Measurements from ENCODE around the gene SMG9. TPM values are rescaled to one million over a fixed set of nuclear protein-coding genes. Genes with fewer than 3 reads are reported as not detected.

The SMG9 gene
- total and polyA plus RNA-seq, 2 donors from 2014 or later = 25.1 to 34.6 TPM

- no peak for DNase-seq
Measured at GRCh38 chr19:43724896-43725295, 29.9 kb downstream of the SMG9 start.

DNA sequence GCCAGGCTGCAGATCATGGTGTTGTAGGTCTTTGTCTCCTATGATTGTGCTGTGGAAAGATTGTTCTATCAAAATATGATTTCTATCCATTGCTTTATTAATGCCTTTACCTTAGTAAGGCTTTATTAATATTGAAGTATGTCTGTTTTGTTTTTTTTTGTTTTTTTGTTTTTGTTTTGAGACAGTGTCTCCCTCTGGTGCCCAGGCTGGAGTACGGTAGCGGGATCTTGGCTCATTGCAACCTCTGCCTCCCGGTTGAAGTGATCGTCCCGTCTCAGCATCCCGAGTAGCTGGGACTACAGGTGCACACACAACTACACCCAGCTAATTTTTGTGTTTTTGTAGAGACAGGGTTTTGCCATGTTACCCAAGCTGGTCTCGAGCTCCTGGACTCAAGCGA is 31.2 kb downstream of the SMG9 start:
- H3K36me3 ChIP-seq (ENCODE audit: control insufficient read depth in 2 of 3, insufficient read depth in 3 of 3, low read length in 3 of 3) = no peaks in the 10 kb centered on the region
- DNase-seq = no peak
- TF ChIP-seq, protein P1, sequence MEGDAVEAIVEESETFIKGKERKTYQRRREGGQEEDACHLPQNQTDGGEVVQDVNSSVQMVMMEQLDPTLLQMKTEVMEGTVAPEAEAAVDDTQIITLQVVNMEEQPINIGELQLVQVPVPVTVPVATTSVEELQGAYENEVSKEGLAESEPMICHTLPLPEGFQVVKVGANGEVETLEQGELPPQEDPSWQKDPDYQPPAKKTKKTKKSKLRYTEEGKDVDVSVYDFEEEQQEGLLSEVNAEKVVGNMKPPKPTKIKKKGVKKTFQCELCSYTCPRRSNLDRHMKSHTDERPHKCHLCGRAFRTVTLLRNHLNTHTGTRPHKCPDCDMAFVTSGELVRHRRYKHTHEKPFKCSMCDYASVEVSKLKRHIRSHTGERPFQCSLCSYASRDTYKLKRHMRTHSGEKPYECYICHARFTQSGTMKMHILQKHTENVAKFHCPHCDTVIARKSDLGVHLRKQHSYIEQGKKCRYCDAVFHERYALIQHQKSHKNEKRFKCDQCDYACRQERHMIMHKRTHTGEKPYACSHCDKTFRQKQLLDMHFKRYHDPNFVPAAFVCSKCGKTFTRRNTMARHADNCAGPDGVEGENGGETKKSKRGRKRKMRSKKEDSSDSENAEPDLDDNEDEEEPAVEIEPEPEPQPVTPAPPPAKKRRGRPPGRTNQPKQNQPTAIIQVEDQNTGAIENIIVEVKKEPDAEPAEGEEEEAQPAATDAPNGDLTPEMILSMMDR (IDR thresholded peaks at IDR 0.05; ENCODE audit: borderline replicate concordance, extremely low read depth, insufficient read depth) = peak; percentile 17
- no peak overlapping the region for H3K27ac ChIP-seq (ENCODE audit: low read depth in 2 of 2, low read length in 2 of 2)
- FAIRE-seq = no peak
- H3K9ac ChIP-seq (ENCODE audit: low read length in 3 of 3) = no peak overlapping the region
- no peaks in the 10 kb centered on the region for H3K4me1 ChIP-seq (ENCODE audit: control insufficient read depth in 2 of 3, insufficient read depth in 2 of 3, low read depth in 1 of 3, low read length in 3 of 3)
- no peaks in the 10 kb centered on the region for H3K9me3 ChIP-seq (ENCODE audit: control insufficient read depth in 2 of 3, insufficient read depth in 1 of 3, low read length in 3 of 3)
- intact Hi-C loops (cut with DNase I) = no loop called here
- H3K4me3 ChIP-seq (ENCODE audit: low read length in 3 of 3) = no peak overlapping the region
- no peaks in the 10 kb centered on the region for H3K27me3 ChIP-seq (ENCODE audit: control insufficient read depth, insufficient read depth, low read length)

More at GRCh38 chr19:43724896-43725295, 29.9 kb downstream of the SMG9 start:
- H3K36me3 ChIP-seq (ENCODE audit: control insufficient read depth in 2 of 3, insufficient read depth in 3 of 3, low read length in 3 of 3) = no peaks in the 10 kb centered on the region
- H3K4me1 ChIP-seq (ENCODE audit: control insufficient read depth in 2 of 3, insufficient read depth in 2 of 3, low read depth in 1 of 3, low read length in 3 of 3) = no peaks in the 10 kb centered on the region
- H3K9ac ChIP-seq (ENCODE audit: low read length in 3 of 3) = no peak overlapping the region
- intact Hi-C loops (cut with DNase I) = no loop called here
- H3K9me3 ChIP-seq (ENCODE audit: control insufficient read depth in 2 of 3, insufficient read depth in 1 of 3, low read length in 3 of 3) = no peaks in the 10 kb centered on the region
- no peak overlapping the region for H3K27ac ChIP-seq (ENCODE audit: low read depth in 2 of 2, low read length in 2 of 2)
- H3K27me3 ChIP-seq (ENCODE audit: control insufficient read depth, insufficient read depth, low read length) = no peaks in the 10 kb centered on the region
- no peak for FAIRE-seq
- TF ChIP-seq, protein P1 (IDR thresholded peaks at IDR 0.05; ENCODE audit: borderline replicate concordance, extremely low read depth, insufficient read depth) = no peak
- no peak overlapping the region for H3K4me3 ChIP-seq (ENCODE audit: low read length in 3 of 3)

DNA sequence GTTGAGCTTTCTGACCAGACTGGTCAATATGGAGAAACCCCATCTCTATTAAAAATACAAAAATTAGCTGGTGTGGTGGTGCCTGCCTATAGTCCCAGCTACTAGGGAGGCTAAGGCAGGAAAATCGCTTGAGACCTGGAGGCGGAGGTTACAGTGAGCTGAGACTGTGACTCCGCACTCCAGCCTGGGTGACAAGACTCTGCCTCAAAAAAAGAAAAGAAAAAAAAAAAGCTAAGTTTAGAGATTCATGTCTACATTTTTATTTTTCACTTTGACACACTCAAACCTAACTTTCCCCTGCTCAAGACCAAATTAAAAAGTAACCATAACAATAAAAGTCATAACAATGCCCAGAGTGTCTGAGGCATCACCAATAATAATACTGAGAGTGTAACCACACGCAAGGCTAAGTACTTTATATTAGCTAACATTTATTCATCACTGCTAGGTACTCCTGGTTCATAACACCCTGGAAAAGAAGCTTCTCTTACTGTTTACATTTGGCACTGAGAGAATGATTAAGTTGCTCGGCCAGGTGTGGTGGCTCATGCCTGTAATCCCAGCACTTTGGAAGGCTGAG is 33.2 kb downstream of the SMG9 start:
- Histone ChIP-seq H3K36me3 (ENCODE audit: control insufficient read depth in 2 of 3, insufficient read depth in 3 of 3, low read length in 3 of 3) (no peaks in the 10 kb centered on the region), H3K4me1 (ENCODE audit: control insufficient read depth in 2 of 3, insufficient read depth in 2 of 3, low read depth in 1 of 3, low read length in 3 of 3) (no peaks in the 10 kb centered on the region), H3K9me3 (ENCODE audit: control insufficient read depth in 2 of 3, insufficient read depth in 1 of 3, low read length in 3 of 3) (no peaks in the 10 kb centered on the region), H3K4me3 (ENCODE audit: low read length in 3 of 3) (no peak overlapping the region), H3K27me3 (ENCODE audit: control insufficient read depth, insufficient read depth, low read length) (no peaks in the 10 kb centered on the region), H3K27ac (ENCODE audit: low read depth in 2 of 2, low read length in 2 of 2) (no peak overlapping the region), H3K9ac (ENCODE audit: low read length in 3 of 3) (no peak overlapping the region)
- DNase-seq (no peak), FAIRE-seq (no peak)
- intact Hi-C loops (cut with DNase I) = no loop called here
- TF ChIP-seq, protein P1 (IDR thresholded peaks at IDR 0.05; ENCODE audit: borderline replicate concordance, extremely low read depth, insufficient read depth) = no peak

DNA sequence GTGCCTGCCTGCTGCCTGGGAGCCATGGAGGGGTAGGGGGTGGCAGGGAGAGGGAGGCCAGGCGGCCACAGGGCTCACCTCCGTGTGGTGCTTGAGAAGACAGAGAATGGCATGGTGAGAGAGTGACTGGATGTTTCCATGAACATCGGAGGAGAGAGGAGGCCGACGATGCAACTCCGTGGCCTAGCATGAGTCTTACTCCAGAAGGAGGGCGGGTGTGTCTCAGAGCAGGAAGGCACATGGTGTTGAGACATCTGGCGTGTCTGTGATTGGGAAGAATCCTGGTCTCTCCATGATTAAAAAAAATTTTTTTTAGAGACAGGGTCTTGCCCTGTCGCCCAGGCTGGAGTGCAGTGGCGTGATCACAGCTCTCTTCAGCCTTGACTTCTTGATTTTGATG is 33.8 kb downstream of the SMG9 start:
- no peak overlapping the region for H3K27ac ChIP-seq (ENCODE audit: low read depth in 2 of 2, low read length in 2 of 2)
- H3K36me3 ChIP-seq (ENCODE audit: control insufficient read depth in 2 of 3, insufficient read depth in 3 of 3, low read length in 3 of 3) = no peaks in the 10 kb centered on the region
- H3K9ac ChIP-seq (ENCODE audit: low read length in 3 of 3) = no peak overlapping the region
- FAIRE-seq = no peak
- no peaks in the 10 kb centered on the region for H3K27me3 ChIP-seq (ENCODE audit: control insufficient read depth, insufficient read depth, low read length)
- no peaks in the 10 kb centered on the region for H3K4me1 ChIP-seq (ENCODE audit: control insufficient read depth in 2 of 3, insufficient read depth in 2 of 3, low read depth in 1 of 3, low read length in 3 of 3)
- no peaks in the 10 kb centered on the region for H3K9me3 ChIP-seq (ENCODE audit: control insufficient read depth in 2 of 3, insufficient read depth in 1 of 3, low read length in 3 of 3)
- H3K4me3 ChIP-seq (ENCODE audit: low read length in 3 of 3) = no peak overlapping the region
- no peak for DNase-seq
- TF ChIP-seq, protein P1 (IDR thresholded peaks at IDR 0.05; ENCODE audit: borderline replicate concordance, extremely low read depth, insufficient read depth) = no peak
- intact Hi-C loops (cut with DNase I) = no loop called here
